Central memory CD8-positive, alpha-beta T cell (primary cell): ENCODE data around the gene SAP30L.

Experiments
- ATAC-seq: fragments of 150-1000 bp; cut with Tn5 transposase; replicated peaks from 2 replicates; pipeline ENCODE4 v1.10.0; 2022; ENCODE audit warnings: mild to moderate bottlenecking, moderate FRiP score, moderate number of reproducible peaks; ENCODE audit not compliant: poor library complexity, severe bottlenecking; ENCODE audit errors: extremely low read depth
- DNase-seq, 2 donors: peaks; one replicate each; pipeline ENCODE4 v3.0.0; 2021; ENCODE audit warnings: low spot score in 2 of 2
- H3K27ac Mint-ChIP-seq: one replicate; pipeline ENCODE4 v1.8.0; 2022; ENCODE audit warnings: low read depth, mild to moderate bottlenecking, moderate library complexity, mixed read lengths
- H3K27me3 Mint-ChIP-seq: one replicate; pipeline ENCODE4 v1.8.0; 2022; ENCODE audit warnings: mixed read lengths
- H3K36me3 Mint-ChIP-seq: one replicate; pipeline ENCODE4 v1.8.0; 2022; ENCODE audit warnings: mild to moderate bottlenecking, moderate library complexity, mixed read lengths; ENCODE audit not compliant: insufficient read depth
- H3K4me1 Mint-ChIP-seq: one replicate; pipeline ENCODE4 v1.8.0; 2022; ENCODE audit warnings: mixed read lengths
- H3K4me3 Mint-ChIP-seq: one replicate; pipeline ENCODE4 v1.8.0; 2022; ENCODE audit warnings: mild to moderate bottlenecking, moderate library complexity, mixed read lengths
- H3K9me3 Mint-ChIP-seq: one replicate; pipeline ENCODE4 v1.8.0; 2022; ENCODE audit warnings: mixed read lengths

The SAP30L gene

GRCh38 chr5:154479944-154480750, 34.4 kb downstream of the SAP30L start:
- no peak overlapping the region for H3K27ac Mint-ChIP-seq
- H3K36me3 Mint-ChIP-seq, result peaks cover 7% of the 10 kb centered on the region
- no peak for ATAC-seq
- DNase-seq, result no peak
- H3K4me1 Mint-ChIP-seq, result peaks cover 45% of the 10 kb centered on the region
- no peaks in the 10 kb centered on the region for H3K9me3 Mint-ChIP-seq
- peak overlapping the region; percentile 8 for H3K4me3 Mint-ChIP-seq
- H3K27me3 Mint-ChIP-seq, result peaks cover 88% of the 10 kb centered on the region

- no peak for ATAC-seq
- Mint-ChIP-seq H3K27me3 (peaks cover 88% of the 10 kb centered on the region), H3K27ac (no peak overlapping the region), H3K9me3 (no peaks in the 10 kb centered on the region), H3K4me1 (peaks cover 38% of the 10 kb centered on the region), H3K36me3 (peaks cover 5% of the 10 kb centered on the region), H3K4me3 (peak overlapping the region; percentile 8)
- DNase-seq, result no peak
Measured at GRCh38 chr5:154480847-154481246, 35.0 kb downstream of the SAP30L start.

GRCh38 chr5:154481584-154482381, 36.0 kb downstream of the SAP30L start:
- Mint-ChIP-seq H3K4me1 (peaks cover 32% of the 10 kb centered on the region), H3K9me3 (no peaks in the 10 kb centered on the region), H3K27ac (no peak overlapping the region), H3K4me3 (no peak overlapping the region), H3K27me3 (peaks cover 88% of the 10 kb centered on the region), H3K36me3 (peaks cover 5% of the 10 kb centered on the region)
- no peak for DNase-seq
- no peak for ATAC-seq

GRCh38 chr5:154482528-154483449, 37.0 kb downstream of the SAP30L start:
- H3K4me3 Mint-ChIP-seq, result no peak overlapping the region
- peaks cover 5% of the 10 kb centered on the region for H3K36me3 Mint-ChIP-seq
- no peak for ATAC-seq
- peaks cover 25% of the 10 kb centered on the region for H3K4me1 Mint-ChIP-seq
- H3K9me3 Mint-ChIP-seq, result no peaks in the 10 kb centered on the region
- H3K27me3 Mint-ChIP-seq, result peaks cover 88% of the 10 kb centered on the region
- no peak for DNase-seq
- H3K27ac Mint-ChIP-seq, result no peak overlapping the region

- Mint-ChIP-seq H3K9me3 (no peaks in the 10 kb centered on the region), H3K4me1 (peaks cover 25% of the 10 kb centered on the region), H3K27ac (no peak overlapping the region), H3K27me3 (peaks cover 97% of the 10 kb centered on the region), H3K36me3 (peaks cover 5% of the 10 kb centered on the region), H3K4me3 (no peak overlapping the region)
- DNase-seq (no peak), ATAC-seq (no peak)
Measured at GRCh38 chr5:154483654-154484392, 38.0 kb downstream of the SAP30L start.

- Mint-ChIP-seq H3K36me3 (peaks cover 5% of the 10 kb centered on the region), H3K9me3 (no peaks in the 10 kb centered on the region), H3K27ac (no peak overlapping the region), H3K4me3 (no peak overlapping the region), H3K27me3 (peaks cover 98% of the 10 kb centered on the region), H3K4me1 (peaks cover 21% of the 10 kb centered on the region)
- DNase-seq (no peak), ATAC-seq (no peak)
Measured at GRCh38 chr5:154484393-154485095, 38.7 kb downstream of the SAP30L start.

GRCh38 chr5:154485096-154485491, 39.3 kb downstream of the SAP30L start:
- Mint-ChIP-seq H3K9me3 (no peaks in the 10 kb centered on the region), H3K36me3 (peaks cover 3% of the 10 kb centered on the region), H3K27me3 (peaks cover 98% of the 10 kb centered on the region), H3K4me3 (no peak overlapping the region), H3K27ac (no peak overlapping the region), H3K4me1 (peaks cover 19% of the 10 kb centered on the region)
- ATAC-seq (no peak), DNase-seq (no peak)

GRCh38 chr5:154485850-154486426, 40.1 kb downstream of the SAP30L start:
- Mint-ChIP-seq H3K4me1 (peaks cover 14% of the 10 kb centered on the region), H3K4me3 (no peak overlapping the region), H3K9me3 (no peaks in the 10 kb centered on the region), H3K36me3 (peaks cover 3% of the 10 kb centered on the region), H3K27ac (no peak overlapping the region), H3K27me3 (peaks cover 93% of the 10 kb centered on the region)
- no peak for DNase-seq
- ATAC-seq, result no peak

- Mint-ChIP-seq H3K9me3 (no peaks in the 10 kb centered on the region), H3K4me1 (peaks cover 14% of the 10 kb centered on the region), H3K4me3 (no peak overlapping the region), H3K27me3 (peaks cover 89% of the 10 kb centered on the region), H3K36me3 (peaks cover 3% of the 10 kb centered on the region), H3K27ac (no peak overlapping the region)
- no peak for ATAC-seq
- DNase-seq, result no peak
Measured at GRCh38 chr5:154486427-154486866, 40.6 kb downstream of the SAP30L start.

GRCh38 chr5:154487541-154487940, 41.7 kb downstream of the SAP30L start:
- DNase-seq, result no peak
- peaks cover 14% of the 10 kb centered on the region for H3K4me1 Mint-ChIP-seq
- ATAC-seq, result no peak
- H3K27me3 Mint-ChIP-seq, result peaks cover 88% of the 10 kb centered on the region
- H3K36me3 Mint-ChIP-seq, result peaks cover 3% of the 10 kb centered on the region
- H3K27ac Mint-ChIP-seq, result no peak overlapping the region
- no peaks in the 10 kb centered on the region for H3K9me3 Mint-ChIP-seq
- no peak overlapping the region for H3K4me3 Mint-ChIP-seq

- H3K4me3 Mint-ChIP-seq, result no peak overlapping the region
- no peaks in the 10 kb centered on the region for H3K36me3 Mint-ChIP-seq
- DNase-seq, result no peak
- peaks cover 72% of the 10 kb centered on the region for H3K27me3 Mint-ChIP-seq
- no peak for ATAC-seq
- H3K9me3 Mint-ChIP-seq, result no peaks in the 10 kb centered on the region
- H3K4me1 Mint-ChIP-seq, result no peaks in the 10 kb centered on the region
- no peak overlapping the region for H3K27ac Mint-ChIP-seq
Measured at GRCh38 chr5:154491941-154492340, 46.1 kb downstream of the SAP30L start.
